ENCODE results near the gene THAP7. TPM values are rescaled to one million over a fixed set of nuclear protein-coding genes. Genes with fewer than 3 reads are reported as not detected.

Gene THAP7
- total and polyA plus RNA-seq, 2 of the 13 experiments (the other 11 are each of a cell fraction or from before 2014, with no cell fraction given) = 13.0 to 25.5 TPM

GRCh38 chr22:20951151-20951931 lies 50.6 kb downstream of the THAP7 start (continued):
- no peak for TF ChIP-seq ZNF883 (CRISPR knock-in tag; IDR thresholded peaks at IDR 0.05; ENCODE audit: not compliant biosample characterization)
- TF ChIP-seq HNF4A (CRISPR knock-in tag; IDR thresholded peaks at IDR 0.05) = peak; percentile 45
- no peak for TF ChIP-seq ZNF382 (CRISPR knock-in tag; IDR thresholded peaks at IDR 0.05; ENCODE audit: borderline replicate concordance)
- TF ChIP-seq SOX6 (IDR thresholded peaks at IDR 0.05) = no peak
- TF ChIP-seq SOX6 (CRISPR knock-in tag; IDR thresholded peaks at IDR 0.05) = peak; percentile 32
- no peak for TF ChIP-seq FLYWCH1 (CRISPR knock-in tag; IDR thresholded peaks at IDR 0.05)
- TF ChIP-seq ZNF136 (CRISPR knock-in tag; IDR thresholded peaks at IDR 0.05; ENCODE audit: low read depth) = no peak
- no peak for TF ChIP-seq ZBTB3 (CRISPR knock-in tag; IDR thresholded peaks at IDR 0.05; ENCODE audit: borderline replicate concordance, low read depth)
- peak; percentile 60; the same call in 1 of the 2 replicates for TF ChIP-seq RERE (CRISPR knock-in tag; IDR thresholded peaks at IDR 0.05; ENCODE audit: low read depth)
- peak; percentile 81; the same call in 1 of the 2 replicates for TF ChIP-seq MEIS2 (CRISPR knock-in tag; IDR thresholded peaks at IDR 0.05)
- no peak for TF ChIP-seq XRCC5 (optimal IDR thresholded peaks at IDR 0.05; ENCODE audit: low read length)
- peak; percentile 50; the same call in 1 of the 2 replicates for TF ChIP-seq IRF2 (CRISPR knock-in tag; IDR thresholded peaks at IDR 0.05)
- TF ChIP-seq FOXA3 (CRISPR knock-in tag; IDR thresholded peaks at IDR 0.05) = 0 out of 2 replicates have a peak, but pooled peaks have one; percentile 49
- peak; percentile 26; the same call in 1 of the 2 replicates for TF ChIP-seq MAFF (IDR thresholded peaks at IDR 0.05; ENCODE audit: low read depth, low read length)
- TF ChIP-seq SOX13 (IDR thresholded peaks at IDR 0.05) = no peak
- peak in 1 of 2 experiments; percentile 64; a peak in 2 of 4 replicates for TF ChIP-seq SOX13 (CRISPR knock-in tag; conservative IDR thresholded peaks at IDR 0.05 in 1 of 2, IDR thresholded peaks at IDR 0.05 in 1 of 2)
- no peak for TF ChIP-seq NONO (IDR thresholded peaks at IDR 0.05)
- TF ChIP-seq NONO (CRISPR knock-in tag; conservative IDR thresholded peaks at IDR 0.05) = 0 out of 2 replicates have a peak, but pooled peaks have one; percentile 18
- TF ChIP-seq CERS6 (CRISPR knock-in tag; IDR thresholded peaks at IDR 0.05) = no peak
